H9 (cell line): ENCODE results near the gene CSTA. TPM values are rescaled to one million over a fixed set of nuclear protein-coding genes. Genes with fewer than 3 reads are reported as not detected.

Experiments used
- DNase-seq: peaks from one replicate; pipeline ENCODE4 v3.0.0-alpha.2; 2017
- H2AFZ ChIP-seq: one replicate; pipeline ENCODE4 v1.6.1; 2013; ENCODE audit warnings: mild to moderate bottlenecking, low read length, control low read depth, moderate library complexity
- H2AK5ac ChIP-seq: 2 replicates; pipeline ENCODE4 v1.6.1; 2013; ENCODE audit warnings: low read length, control low read depth, mixed read lengths; ENCODE audit not compliant: insufficient read length
- H2BK120ac ChIP-seq: one replicate; pipeline ENCODE4 v1.6.1; 2013; ENCODE audit warnings: low read depth, mild to moderate bottlenecking, low read length, control low read depth, inconsistent platforms; ENCODE audit not compliant: poor library complexity, severe bottlenecking
- H2BK12ac ChIP-seq: 2 replicates; pipeline ENCODE4 v1.6.1; 2013; ENCODE audit warnings: low read length, control low read depth, mixed read lengths, low read depth; ENCODE audit not compliant: insufficient read length
- H2BK15ac ChIP-seq: 2 replicates; pipeline ENCODE4 v1.6.1; 2013; ENCODE audit warnings: low read depth, low read length, control low read depth
- H2BK20ac ChIP-seq: one replicate; pipeline ENCODE4 v1.6.1; 2013; ENCODE audit warnings: low read depth, mild to moderate bottlenecking, low read length, control low read depth, inconsistent platforms; ENCODE audit not compliant: poor library complexity, severe bottlenecking
- H2BK5ac ChIP-seq: 2 replicates; pipeline ENCODE4 v1.6.1; 2013; ENCODE audit warnings: low read length, control low read depth, mixed read lengths; ENCODE audit not compliant: insufficient read length
- H3K14ac ChIP-seq: 2 replicates; pipeline ENCODE4 v1.6.1; 2013; ENCODE audit warnings: low read length, control low read depth; ENCODE audit not compliant: insufficient read depth
- H3K18ac ChIP-seq: 2 replicates; pipeline ENCODE4 v1.6.1; 2013; ENCODE audit warnings: low read depth, mild to moderate bottlenecking, mixed read lengths, low read length, control low read depth; ENCODE audit not compliant: insufficient read length
- H3K23ac ChIP-seq: 2 replicates; pipeline ENCODE4 v1.6.1; 2013; ENCODE audit warnings: low read length, control low read depth, mixed read lengths, low read depth; ENCODE audit not compliant: insufficient read length
- H3K23me2 ChIP-seq: 2 replicates; pipeline ENCODE4 v1.6.1; 2013; ENCODE audit warnings: low read depth, mild to moderate bottlenecking, mixed read lengths, low read length, control low read depth; ENCODE audit not compliant: insufficient read length, poor library complexity, severe bottlenecking
- H3K27ac ChIP-seq: 2 replicates; pipeline ENCODE4 v1.5.1; 2013; ENCODE audit warnings: low read length, control low read depth, mixed read lengths, low read depth; ENCODE audit not compliant: insufficient read length
- H3K27me3 ChIP-seq: 2 replicates; pipeline ENCODE4 v1.6.1; 2013; ENCODE audit warnings: low read length, control low read depth, inconsistent platforms; ENCODE audit not compliant: insufficient read depth
- H3K4ac ChIP-seq: 2 replicates; pipeline ENCODE4 v1.6.1; 2013; ENCODE audit warnings: low read depth, mild to moderate bottlenecking, control low read depth, inconsistent platforms, low read length, moderate library complexity
- H3K4me1 ChIP-seq: 2 replicates; pipeline ENCODE4 v1.6.1; 2013; ENCODE audit warnings: low read length, control low read depth, inconsistent platforms; ENCODE audit not compliant: insufficient read depth
- H3K4me2 ChIP-seq: 2 replicates; pipeline ENCODE4 v1.6.1; 2013; ENCODE audit warnings: low read length, control low read depth, mixed read lengths; ENCODE audit not compliant: insufficient read length, insufficient read depth
- H3K56ac ChIP-seq: 2 replicates; pipeline ENCODE4 v1.6.1; 2013; ENCODE audit warnings: low read depth, mild to moderate bottlenecking, mixed read lengths, low read length, control low read depth; ENCODE audit not compliant: insufficient read length
- H3K79me1 ChIP-seq: 2 replicates; pipeline ENCODE4 v1.6.1; 2013; ENCODE audit warnings: low read depth, mild to moderate bottlenecking, moderate library complexity, low read length, control low read depth, inconsistent platforms; ENCODE audit not compliant: insufficient read depth, poor library complexity, severe bottlenecking
- H3K79me2 ChIP-seq: 2 replicates; pipeline ENCODE4 v1.6.1; 2013; ENCODE audit warnings: low read length, control low read depth, inconsistent platforms; ENCODE audit not compliant: insufficient read depth
- H3K9ac ChIP-seq: 2 replicates; pipeline ENCODE4 v1.6.1; 2013; ENCODE audit warnings: low read length, control low read depth, mixed read lengths; ENCODE audit not compliant: insufficient read length; ENCODE audit errors: extremely low read depth
- H3K9me3 ChIP-seq: one replicate; pipeline ENCODE4 v1.6.1; 2013; ENCODE audit warnings: low read depth, low read length, inconsistent platforms; ENCODE audit not compliant: control insufficient read depth
- H3T11ph ChIP-seq: one replicate; pipeline ENCODE4 v1.6.1; 2013; ENCODE audit warnings: mild to moderate bottlenecking, low read length, control low read depth, inconsistent platforms
- H4K20me1 ChIP-seq: one replicate; pipeline ENCODE4 v1.6.1; 2013; ENCODE audit not compliant: control insufficient read depth, insufficient read length, insufficient read depth
- H4K5ac ChIP-seq: 2 replicates; pipeline ENCODE4 v1.6.1; 2013; ENCODE audit warnings: low read depth, mild to moderate bottlenecking, mixed read lengths, low read length, control low read depth; ENCODE audit not compliant: insufficient read length
- H4K8ac ChIP-seq: replicated peaks from 2 replicates; pipeline ENCODE4 v1.6.1; 2013; ENCODE audit warnings: low read length, control low read depth, mixed read lengths, low read depth; ENCODE audit not compliant: insufficient read length
- H4K91ac ChIP-seq: 2 replicates; pipeline ENCODE4 v1.6.1; 2013; ENCODE audit warnings: low read depth, mild to moderate bottlenecking, moderate library complexity, mixed read lengths, low read length, control low read depth; ENCODE audit not compliant: insufficient read length
- H3K27ac Mint-ChIP-seq, 3 experiments: 2 replicates in 2 of 3; 3 replicates in 1 of 3; pipeline ENCODE4 v1.8.0; 2020 to 2021; ENCODE audit warnings: mixed read lengths in 3 of 3, mild to moderate bottlenecking in 1 of 3, moderate library complexity in 1 of 3
- H3K27me3 Mint-ChIP-seq: 2 replicates; pipeline ENCODE4 v1.8.0; 2021; ENCODE audit warnings: low read depth, mild to moderate bottlenecking, moderate library complexity, mixed read lengths
- H3K36me3 Mint-ChIP-seq, 3 experiments: 2 replicates in 2 of 3; 3 replicates in 1 of 3; pipeline ENCODE4 v1.8.0; 2020 to 2021; ENCODE audit warnings: low read depth in 3 of 3, mixed read lengths in 3 of 3; ENCODE audit not compliant: insufficient read depth in 1 of 3
- H3K4me1 Mint-ChIP-seq, 2 experiments: 2 replicates each; pipeline ENCODE4 v1.8.0; 2020; ENCODE audit warnings: mixed read lengths in 2 of 2
- H3K4me3 Mint-ChIP-seq, 2 experiments: 2 replicates in 1 of 2; 3 replicates in 1 of 2; pipeline ENCODE4 v1.8.0; 2020 to 2021; ENCODE audit warnings: mild to moderate bottlenecking in 2 of 2, mixed read lengths in 2 of 2, moderate library complexity in 1 of 2
- H3K9me3 Mint-ChIP-seq, 2 experiments: 2 replicates in 1 of 2; 3 replicates in 1 of 2; pipeline ENCODE4 v1.8.0; 2020; ENCODE audit warnings: mild to moderate bottlenecking in 2 of 2, mixed read lengths in 2 of 2, moderate library complexity in 1 of 2
- WGBS: extraction: QIAGEN DNeasy Blood & Tissue Kit; methylation state at CpG from one replicate; pipeline ENCODE4 v1.1.7; 2013; ENCODE audit warnings: missing lambda C conversion rate, low lambda C conversion rate, mixed read lengths; ENCODE audit not compliant: insufficient read length; ENCODE audit errors: extremely low coverage; 5-methylcytosine and 5-hydroxymethylcytosine counted together
- total RNA-seq: library from RNA; stranded (reverse); gene quantifications from 2 replicates; pipeline ENCODE4 v1.2.1, GENCODE V29; 2021
- TF ChIP-seq, protein P1 (sequence below): fragments of 200-600 bp; sonication (generic); conservative IDR thresholded peaks from 3 replicates; pipeline ENCODE4 v1.8.0; 2021; ENCODE audit warnings: antibody characterized with exemption, mild to moderate bottlenecking

Gene CSTA
- total RNA-seq, 1 experiment from 2014 or later = not detected

DNA sequence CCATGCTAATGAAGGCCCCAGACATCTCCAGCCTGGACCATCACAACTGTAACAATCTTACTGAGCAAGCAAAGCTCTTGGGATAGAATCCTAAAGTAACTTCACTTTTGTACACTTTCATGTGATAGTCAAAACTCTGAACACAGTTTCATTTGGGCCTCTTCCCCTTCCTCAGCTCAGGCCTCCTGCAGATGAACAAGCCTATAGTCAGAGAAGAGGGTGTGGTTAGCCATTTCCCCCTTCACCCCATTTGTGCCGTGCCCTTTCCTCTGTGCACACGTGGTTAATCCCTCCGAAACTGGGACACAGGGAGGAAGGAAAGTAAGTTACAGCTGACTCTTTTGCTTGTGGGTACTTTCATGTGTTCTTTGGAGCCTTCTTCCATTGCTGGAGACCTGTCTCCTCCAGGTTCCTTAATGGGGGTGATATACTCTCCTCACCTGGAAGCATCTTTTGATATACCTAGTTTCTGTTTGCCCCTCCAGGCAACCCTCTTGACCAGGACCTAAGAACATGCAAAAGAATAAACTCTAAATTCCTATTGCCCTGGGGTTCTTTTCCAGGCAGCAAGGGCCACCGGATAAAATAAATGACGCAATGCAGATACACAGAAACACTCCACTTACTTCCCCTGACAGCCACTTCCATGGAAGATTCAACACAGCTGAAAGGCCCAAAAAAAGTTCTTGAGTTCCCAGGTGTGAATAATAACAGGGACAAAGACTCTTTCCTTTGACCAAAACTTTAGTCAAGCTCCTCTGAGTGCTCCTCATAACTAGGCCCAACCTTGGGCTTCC lies 29.6 kb upstream of the CSTA start:
- Histone ChIP-seq H3K4me2 (no peak overlapping the region), H4K91ac (no peak overlapping the region), H3K27ac (no peak overlapping the region), H3K4me1 (no peaks in the 10 kb centered on the region), H2BK20ac (no peak overlapping the region), H4K8ac (no peak overlapping the region), H2AK5ac (no peak overlapping the region), H3K27me3 (no peaks in the 10 kb centered on the region), H3K4ac (no peak overlapping the region), H2BK15ac (no peak overlapping the region), H3K23me2 (no peaks in the 10 kb centered on the region), H4K5ac (peak overlapping the region; percentile 72), H3K18ac (no peak overlapping the region), H3K9me3 (no peaks in the 10 kb centered on the region), H3K79me1 (no peaks in the 10 kb centered on the region), H3T11ph (no peak overlapping the region), H3K79me2 (no peaks in the 10 kb centered on the region), H3K23ac (no peak overlapping the region), H2BK5ac (no peak overlapping the region), H2AFZ (no peak overlapping the region), H4K20me1 (no peaks in the 10 kb centered on the region), H3K9ac (no peak overlapping the region), H2BK120ac (no peak overlapping the region), H2BK12ac (no peak overlapping the region), H3K56ac (no peak overlapping the region), H3K14ac (no peak overlapping the region)
- Mint-ChIP-seq H3K36me3 (no peaks in the 10 kb centered on the region; a peak in 1 of 7 replicates), H3K9me3 (no peaks in the 10 kb centered on the region), H3K4me3 (no peak overlapping the region), H3K4me1 (no peaks in the 10 kb centered on the region), H3K27me3 (no peaks in the 10 kb centered on the region), H3K27ac (no peak overlapping the region)
- no peak for DNase-seq
- TF ChIP-seq, protein P1, sequence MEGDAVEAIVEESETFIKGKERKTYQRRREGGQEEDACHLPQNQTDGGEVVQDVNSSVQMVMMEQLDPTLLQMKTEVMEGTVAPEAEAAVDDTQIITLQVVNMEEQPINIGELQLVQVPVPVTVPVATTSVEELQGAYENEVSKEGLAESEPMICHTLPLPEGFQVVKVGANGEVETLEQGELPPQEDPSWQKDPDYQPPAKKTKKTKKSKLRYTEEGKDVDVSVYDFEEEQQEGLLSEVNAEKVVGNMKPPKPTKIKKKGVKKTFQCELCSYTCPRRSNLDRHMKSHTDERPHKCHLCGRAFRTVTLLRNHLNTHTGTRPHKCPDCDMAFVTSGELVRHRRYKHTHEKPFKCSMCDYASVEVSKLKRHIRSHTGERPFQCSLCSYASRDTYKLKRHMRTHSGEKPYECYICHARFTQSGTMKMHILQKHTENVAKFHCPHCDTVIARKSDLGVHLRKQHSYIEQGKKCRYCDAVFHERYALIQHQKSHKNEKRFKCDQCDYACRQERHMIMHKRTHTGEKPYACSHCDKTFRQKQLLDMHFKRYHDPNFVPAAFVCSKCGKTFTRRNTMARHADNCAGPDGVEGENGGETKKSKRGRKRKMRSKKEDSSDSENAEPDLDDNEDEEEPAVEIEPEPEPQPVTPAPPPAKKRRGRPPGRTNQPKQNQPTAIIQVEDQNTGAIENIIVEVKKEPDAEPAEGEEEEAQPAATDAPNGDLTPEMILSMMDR = no peak
- WGBS = no CpG with 5 or more reads among the region's 5 CpGs
